ENCODE measurements around the gene ARHGAP1. TPM values are rescaled to one million over a fixed set of nuclear protein-coding genes. Genes with fewer than 3 reads are reported as not detected.

ARHGAP1 gene
- total and polyA plus RNA-seq, 9 of the 15 experiments (the other 6 are each of a cell fraction or from before 2014, with no cell fraction given), result 3.6 to 30.4 (median 8.2) TPM

DNA sequence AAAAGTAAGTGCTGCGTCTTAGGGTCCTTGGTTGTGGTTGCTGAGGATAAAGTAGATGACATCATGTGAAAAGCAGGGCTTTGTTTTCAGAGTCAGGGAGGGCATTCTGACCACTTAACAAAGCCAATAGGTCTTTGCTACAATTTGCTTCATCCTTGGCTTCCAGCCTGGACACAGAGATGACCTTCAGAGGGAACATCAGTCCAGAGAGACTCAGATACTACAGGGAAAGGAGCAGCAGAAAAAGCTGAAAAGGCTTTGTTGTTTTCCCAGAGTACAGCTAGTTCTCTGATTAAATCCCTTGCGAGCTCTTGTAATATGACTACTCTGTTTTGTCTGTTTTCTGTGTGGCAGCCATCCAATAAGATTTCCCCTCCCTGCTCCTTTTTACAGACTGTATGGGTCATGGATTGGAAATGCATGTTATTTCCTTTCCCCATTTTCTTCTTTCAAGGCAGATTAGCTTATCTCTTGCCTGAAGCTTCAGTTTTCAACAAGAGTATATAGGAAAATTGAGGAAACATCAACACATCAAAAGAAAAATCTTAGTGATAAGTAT is 51.2 kb downstream of the ARHGAP1 start (continued):
- TF ChIP-seq ZNF232 (CRISPR knock-in tag; IDR thresholded peaks at IDR 0.05) (no peak), TAF9B (IDR thresholded peaks at IDR 0.05; ENCODE audit: partially characterized antibody) (no peak), SLC30A9 (CRISPR knock-in tag; IDR thresholded peaks at IDR 0.05) (no peak), HCFC1 (IDR thresholded peaks at IDR 0.05; ENCODE audit: low read depth, low read length) (no peak), ZNF830 (CRISPR knock-in tag; IDR thresholded peaks at IDR 0.05) (no peak)
- TF ChIP-seq, protein P1, sequence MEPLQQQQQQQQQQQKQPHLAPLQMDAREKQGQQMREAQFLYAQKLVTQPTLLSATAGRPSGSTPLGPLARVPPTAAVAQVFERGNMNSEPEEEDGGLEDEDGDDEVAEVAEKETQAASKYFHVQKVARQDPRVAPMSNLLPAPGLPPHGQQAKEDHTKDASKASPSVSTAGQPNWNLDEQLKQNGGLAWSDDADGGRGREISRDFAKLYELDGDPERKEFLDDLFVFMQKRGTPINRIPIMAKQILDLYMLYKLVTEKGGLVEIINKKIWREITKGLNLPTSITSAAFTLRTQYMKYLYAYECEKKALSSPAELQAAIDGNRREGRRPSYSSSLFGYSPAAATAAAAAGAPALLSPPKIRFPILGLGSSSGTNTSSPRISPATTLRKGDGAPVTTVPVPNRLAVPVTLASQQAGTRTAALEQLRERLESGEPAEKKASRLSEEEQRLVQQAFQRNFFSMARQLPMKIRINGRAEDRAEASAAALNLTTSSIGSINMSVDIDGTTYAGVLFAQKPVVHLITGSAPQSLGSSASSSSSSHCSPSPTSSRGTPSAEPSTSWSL (CRISPR knock-in tag; IDR thresholded peaks at IDR 0.05; ENCODE audit: borderline replicate concordance), result no peak
- TF ChIP-seq, protein P2, sequence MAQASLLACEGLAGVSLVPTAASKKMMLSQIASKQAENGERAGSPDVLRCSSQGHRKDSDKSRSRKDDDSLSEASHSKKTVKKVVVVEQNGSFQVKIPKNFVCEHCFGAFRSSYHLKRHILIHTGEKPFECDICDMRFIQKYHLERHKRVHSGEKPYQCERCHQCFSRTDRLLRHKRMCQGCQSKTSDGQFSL (CRISPR knock-in tag; IDR thresholded peaks at IDR 0.05), result no peak
- TF ChIP-seq, protein P2 (tag; IDR thresholded peaks at IDR 0.05), result no peak
- TF ChIP-seq, protein P3, sequence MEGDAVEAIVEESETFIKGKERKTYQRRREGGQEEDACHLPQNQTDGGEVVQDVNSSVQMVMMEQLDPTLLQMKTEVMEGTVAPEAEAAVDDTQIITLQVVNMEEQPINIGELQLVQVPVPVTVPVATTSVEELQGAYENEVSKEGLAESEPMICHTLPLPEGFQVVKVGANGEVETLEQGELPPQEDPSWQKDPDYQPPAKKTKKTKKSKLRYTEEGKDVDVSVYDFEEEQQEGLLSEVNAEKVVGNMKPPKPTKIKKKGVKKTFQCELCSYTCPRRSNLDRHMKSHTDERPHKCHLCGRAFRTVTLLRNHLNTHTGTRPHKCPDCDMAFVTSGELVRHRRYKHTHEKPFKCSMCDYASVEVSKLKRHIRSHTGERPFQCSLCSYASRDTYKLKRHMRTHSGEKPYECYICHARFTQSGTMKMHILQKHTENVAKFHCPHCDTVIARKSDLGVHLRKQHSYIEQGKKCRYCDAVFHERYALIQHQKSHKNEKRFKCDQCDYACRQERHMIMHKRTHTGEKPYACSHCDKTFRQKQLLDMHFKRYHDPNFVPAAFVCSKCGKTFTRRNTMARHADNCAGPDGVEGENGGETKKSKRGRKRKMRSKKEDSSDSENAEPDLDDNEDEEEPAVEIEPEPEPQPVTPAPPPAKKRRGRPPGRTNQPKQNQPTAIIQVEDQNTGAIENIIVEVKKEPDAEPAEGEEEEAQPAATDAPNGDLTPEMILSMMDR (IDR thresholded peaks at IDR 0.05 in 2 of 3, conservative IDR thresholded peaks at IDR 0.05 in 1 of 3; ENCODE audit: insufficient read depth in 2 of 3, low read depth in 1 of 3, low read length in 3 of 3), result no peak
- TF ChIP-seq, protein P4, sequence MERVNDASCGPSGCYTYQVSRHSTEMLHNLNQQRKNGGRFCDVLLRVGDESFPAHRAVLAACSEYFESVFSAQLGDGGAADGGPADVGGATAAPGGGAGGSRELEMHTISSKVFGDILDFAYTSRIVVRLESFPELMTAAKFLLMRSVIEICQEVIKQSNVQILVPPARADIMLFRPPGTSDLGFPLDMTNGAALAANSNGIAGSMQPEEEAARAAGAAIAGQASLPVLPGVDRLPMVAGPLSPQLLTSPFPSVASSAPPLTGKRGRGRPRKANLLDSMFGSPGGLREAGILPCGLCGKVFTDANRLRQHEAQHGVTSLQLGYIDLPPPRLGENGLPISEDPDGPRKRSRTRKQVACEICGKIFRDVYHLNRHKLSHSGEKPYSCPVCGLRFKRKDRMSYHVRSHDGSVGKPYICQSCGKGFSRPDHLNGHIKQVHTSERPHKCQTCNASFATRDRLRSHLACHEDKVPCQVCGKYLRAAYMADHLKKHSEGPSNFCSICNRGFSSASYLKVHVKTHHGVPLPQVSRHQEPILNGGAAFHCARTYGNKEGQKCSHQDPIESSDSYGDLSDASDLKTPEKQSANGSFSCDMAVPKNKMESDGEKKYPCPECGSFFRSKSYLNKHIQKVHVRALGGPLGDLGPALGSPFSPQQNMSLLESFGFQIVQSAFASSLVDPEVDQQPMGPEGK (CRISPR knock-in tag; IDR thresholded peaks at IDR 0.05; ENCODE audit: borderline replicate concordance), result no peak
- TF ChIP-seq, protein P5, sequence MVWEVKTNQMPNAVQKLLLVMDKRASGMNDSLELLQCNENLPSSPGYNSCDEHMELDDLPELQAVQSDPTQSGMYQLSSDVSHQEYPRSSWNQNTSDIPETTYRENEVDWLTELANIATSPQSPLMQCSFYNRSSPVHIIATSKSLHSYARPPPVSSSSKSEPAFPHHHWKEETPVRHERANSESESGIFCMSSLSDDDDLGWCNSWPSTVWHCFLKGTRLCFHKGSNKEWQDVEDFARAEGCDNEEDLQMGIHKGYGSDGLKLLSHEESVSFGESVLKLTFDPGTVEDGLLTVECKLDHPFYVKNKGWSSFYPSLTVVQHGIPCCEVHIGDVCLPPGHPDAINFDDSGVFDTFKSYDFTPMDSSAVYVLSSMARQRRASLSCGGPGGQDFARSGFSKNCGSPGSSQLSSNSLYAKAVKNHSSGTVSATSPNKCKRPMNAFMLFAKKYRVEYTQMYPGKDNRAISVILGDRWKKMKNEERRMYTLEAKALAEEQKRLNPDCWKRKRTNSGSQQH (CRISPR knock-in tag; IDR thresholded peaks at IDR 0.05), result no peak
